Central memory CD4-positive, alpha-beta T cell (primary cell): ENCODE measurements around the gene MOXD1.
"Not testable (repeated sequence)": the region's sequence is repeated elsewhere in the genome, so short reads cannot be mapped to it uniquely, and the experiment has no call there.

Experiments used
- DNase-seq: peaks from one replicate; pipeline ENCODE4 v3.0.0; 2022

Gene MOXD1

DNA sequence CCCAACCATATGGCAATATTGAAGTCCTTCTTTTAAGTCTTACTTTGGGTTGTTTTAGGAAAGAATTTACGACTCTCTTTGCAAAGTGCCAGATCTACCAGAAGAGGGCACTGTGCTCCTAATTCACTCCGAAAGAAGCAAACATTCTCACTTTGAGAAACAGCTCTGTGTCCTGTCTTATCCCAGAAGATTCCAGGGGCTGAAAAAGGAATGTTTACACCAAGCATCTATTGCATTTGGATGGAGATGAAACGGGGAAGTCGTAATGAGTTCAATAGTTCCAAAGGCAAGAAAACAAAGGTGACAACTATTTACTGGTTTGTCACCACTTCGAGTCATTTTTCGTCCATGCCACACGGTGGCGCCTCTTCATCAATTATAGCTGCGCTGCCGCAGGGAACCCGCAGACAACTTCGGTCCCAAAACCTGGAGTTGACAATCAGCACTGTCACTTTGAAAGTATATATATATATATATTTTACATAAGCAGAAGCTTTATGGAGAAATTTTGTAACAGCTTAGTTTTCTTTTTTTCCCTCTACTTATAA lies 121.6 kb downstream of the MOXD1 start:
- peak; percentile 67 for DNase-seq

DNA sequence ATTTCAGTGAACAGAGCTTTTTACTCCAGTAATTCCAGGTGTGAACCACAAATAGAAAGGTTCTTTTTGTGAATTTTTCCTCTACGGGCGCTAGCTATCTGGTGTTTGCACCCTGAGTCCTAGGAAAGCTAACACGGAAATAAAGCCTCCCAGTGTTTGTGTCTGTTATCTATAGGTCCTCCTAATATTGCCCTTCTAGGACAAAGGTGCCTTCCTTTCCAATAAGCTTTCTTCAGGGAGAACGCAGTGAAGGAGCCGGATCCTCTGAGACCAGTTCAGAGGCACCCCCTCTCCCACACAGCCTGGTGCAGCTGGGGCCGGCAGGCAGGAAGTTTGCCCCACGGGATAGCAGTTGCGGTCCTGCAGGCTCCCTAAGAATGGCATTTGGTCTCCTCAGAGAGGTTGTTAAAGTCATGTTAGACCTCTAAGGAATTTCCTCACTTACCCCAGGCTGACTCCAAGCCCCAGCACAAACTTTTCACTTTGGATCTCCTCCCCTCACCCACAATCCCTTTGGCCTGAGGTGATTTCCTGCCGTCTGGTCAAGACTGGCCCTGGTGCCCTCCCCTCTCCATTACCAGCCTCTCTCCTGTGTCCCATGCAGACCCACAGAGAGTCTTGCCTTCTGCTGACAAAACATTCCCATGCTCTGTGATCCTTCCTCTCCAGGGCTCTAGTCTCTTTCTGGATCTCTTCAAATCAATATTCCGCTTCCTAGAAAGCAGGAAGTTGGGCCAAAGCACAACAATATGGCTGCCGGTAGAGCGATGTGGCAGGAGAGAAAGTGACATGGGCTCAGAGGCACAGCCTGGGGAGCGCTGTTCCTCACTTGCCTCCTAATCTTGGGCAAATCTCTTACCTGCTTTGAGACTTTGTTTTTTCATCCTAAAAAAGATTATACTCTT lies 126.0 kb downstream of the MOXD1 start:
- no peak for DNase-seq

DNA sequence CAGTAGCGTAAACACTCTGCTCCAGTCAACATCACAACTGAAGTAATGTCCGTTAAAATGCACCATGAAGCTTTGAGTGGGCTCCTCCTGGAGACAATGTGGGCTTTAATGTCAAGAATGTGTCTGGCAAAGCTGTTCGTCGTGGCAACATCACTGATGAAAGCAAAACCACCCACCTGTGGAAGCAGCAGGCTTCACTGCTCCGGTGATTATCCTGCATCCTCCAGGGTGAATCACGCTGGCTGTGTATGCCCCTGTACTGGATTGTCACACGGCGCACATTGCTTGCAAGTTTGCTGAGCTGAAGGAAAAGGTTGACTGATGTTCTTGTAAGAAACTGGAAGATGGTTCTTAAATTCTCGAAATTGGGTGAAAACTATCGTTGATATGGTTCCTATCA lies 128.5 kb downstream of the MOXD1 start:
- no peak for DNase-seq

DNA sequence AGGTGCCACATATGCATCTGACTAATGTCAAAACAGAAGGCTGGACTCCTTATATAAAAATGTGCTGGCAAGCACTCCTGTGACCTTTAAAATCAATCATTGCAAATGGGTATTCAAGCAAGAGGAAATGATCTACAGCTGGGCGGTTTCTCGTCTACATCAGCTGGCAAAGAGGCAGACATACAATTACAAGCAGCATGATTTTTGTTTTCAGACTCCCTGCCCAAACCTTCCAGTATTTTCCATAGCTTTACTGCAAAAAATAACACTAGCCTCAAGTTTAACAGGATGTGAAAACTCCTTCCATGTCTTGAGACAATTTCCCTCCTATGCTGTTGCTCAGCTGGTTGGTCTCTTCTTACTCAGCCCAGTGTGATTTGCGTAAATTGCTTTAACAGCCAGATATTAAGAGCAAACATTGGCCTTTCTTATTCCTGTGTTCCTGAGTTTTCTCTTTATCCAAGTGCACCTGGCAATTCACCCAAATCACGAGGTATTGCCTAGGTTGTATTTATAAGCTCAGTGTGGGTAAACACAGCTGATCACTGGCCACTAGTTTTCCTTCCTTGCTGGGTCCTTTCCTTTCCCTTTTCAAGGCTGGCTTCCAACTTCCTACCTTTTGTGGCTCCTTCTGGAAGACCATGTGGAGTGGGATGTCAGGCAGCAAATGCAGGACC lies 130.4 kb downstream of the MOXD1 start:
- DNase-seq, result no peak

DNA sequence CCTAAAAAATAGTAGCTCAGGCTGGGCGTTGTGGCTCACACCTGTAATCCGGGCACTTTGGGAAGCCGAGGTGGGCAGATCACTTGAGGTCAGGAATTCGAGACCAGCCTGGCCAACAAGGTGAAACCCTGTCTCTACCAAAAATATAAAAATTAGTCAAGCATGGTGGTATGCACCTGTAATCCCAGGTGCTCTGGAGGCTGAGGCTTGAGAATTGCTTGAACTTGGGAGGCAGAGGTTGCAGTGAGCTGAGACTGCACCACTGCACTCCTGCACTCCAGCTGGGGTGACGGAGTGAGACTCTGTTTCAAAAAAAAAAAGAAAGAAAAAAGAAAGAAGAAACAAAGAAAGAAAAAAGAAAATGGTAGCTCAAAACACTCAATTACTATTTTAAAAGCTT lies 132.6 kb downstream of the MOXD1 start:
- DNase-seq, result not testable (repeated sequence)

DNA sequence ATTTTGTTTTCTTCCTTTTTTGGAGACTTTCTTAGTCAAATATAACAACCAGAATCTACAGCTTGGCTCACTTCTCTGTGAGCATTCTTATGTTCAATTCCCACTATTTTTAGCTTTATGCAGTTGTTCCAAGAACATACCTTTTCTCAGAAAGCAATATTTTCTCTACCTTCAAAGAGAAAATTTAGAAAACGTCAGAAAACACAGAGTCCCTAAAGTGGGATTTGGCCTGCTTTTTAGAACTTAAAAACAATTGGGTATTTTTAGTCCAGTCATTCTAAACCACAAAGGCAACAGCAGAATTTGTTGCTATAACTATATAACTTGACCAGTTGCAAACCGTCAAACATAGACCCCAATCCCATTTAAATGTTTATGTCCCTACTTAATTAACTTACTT lies 133.1 kb downstream of the MOXD1 start:
- DNase-seq, result no peak

DNA sequence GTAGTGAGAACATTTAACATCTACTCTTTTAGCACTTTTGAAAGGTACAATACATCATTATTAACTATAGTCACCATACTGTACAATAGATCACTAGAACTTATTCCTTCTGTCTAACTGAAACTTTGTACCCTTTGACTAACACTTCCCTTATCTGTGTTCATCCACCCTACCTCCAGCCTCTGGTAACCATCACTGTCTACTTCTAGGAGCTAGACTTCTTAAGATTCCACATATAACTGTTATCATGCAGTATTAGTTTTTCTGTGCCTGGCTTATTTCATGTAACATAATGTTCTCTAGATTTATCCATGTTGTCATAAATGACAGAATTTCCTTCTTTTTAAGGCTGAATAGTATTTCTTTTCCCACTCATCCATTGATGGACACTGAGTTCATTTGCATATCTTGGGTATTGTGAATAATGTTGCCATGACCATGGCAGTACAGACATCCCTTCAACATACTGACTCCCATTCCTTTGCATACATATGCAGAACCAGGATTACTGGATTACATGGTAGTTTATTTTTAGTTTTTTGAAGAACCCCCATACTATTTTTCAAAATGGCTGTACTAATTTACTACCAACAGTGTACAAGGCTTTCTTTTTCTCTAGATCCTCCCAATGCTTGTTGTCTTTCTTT lies 135.7 kb downstream of the MOXD1 start:
- no peak for DNase-seq

DNA sequence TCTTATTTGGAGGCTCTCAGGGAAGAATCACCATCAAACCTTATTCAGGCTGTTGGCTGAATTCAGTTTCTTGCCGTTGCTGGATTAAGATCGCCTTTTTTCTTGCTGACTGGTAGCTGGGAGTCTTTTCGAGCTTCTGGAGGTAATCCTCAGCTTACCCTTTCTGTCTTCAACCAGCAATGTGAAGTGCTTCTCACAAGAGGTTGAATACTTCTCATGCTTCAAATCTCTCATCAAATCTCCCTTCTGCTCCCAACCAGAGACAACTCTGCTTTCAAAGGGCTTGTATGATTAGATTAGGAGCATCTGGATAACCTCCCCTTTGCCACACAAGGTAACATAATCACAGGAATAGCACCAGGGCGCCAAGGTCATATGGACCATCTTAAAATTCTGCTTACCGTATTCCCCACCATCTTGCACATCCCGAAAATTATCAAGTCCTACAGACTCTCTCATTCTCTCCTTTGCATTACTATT lies 137.2 kb downstream of the MOXD1 start:
- no peak for DNase-seq

DNA sequence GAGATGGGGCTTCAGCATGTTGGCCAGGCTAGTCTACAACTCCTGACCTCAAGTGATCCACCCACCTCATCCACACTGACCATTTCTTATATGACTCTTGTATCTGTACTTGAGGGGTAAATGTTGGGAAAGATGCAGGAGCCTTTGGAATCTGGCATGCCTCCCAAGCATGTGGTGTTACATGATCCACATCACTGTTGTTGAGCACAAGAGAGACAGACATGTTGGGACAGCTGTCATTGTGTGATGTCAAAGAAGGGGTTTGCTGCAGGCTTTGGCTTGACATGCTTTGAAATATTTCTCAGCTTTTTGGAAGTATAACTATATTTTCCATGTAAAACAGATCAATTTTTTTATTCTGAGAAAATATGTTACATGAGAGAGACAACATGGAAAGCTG lies 139.9 kb downstream of the MOXD1 start:
- DNase-seq, result no peak

DNA sequence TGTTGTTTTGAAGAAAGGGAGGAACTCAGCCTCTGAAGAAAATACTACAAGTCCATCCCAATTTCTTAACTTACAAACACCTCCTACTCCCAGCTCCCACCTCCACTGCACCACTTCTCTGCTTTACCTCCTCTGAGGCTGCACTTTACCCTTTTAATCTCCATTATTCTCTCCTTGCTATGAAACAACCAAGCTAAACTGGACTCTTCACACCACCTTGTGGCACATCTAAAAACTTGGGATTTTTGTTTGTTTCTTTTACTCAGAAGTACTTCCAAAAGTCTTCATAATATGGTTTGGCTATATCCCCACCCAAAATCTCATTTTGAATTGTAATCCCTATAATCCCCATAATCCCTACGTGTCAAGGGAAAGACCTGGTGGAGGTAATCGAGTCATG lies 142.2 kb downstream of the MOXD1 start:
- DNase-seq, result no peak

DNA sequence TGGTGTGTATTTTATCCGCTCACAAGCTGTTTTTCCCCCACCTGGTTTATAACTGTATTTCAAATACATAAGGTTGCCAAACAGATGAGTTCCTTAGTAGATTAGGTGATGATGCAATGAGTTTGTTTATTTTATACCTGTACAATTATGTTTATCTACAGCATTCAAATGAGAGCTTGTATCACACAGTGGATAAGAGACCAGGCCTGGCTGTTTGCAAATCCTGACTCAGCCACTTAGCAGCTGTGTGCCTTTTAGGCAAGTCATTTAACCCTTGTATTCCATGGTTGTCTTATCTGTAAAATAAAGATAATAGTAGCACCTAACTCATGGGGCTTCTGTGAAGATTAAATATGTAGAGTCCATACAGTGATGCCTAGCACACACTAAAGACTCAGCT lies 143.7 kb downstream of the MOXD1 start:
- DNase-seq, result no peak

DNA sequence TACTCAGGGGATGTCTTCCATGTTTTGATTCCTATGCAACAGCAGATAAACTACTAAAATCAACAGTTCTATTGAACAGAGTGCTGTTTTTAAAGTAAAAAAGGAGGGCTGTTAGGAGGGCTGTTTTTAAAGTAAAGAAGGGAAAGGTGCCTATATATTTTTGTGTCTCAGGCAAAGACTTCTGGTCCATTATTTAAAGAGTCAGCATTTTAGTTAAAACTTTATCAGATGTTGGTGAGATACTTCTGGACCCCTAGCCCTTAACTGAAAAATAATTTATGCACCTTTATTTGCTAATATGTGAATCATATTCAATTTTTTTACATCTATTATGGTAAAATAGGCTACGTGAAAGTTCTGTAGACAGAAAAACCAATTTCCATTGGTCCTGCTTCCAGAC lies 144.8 kb downstream of the MOXD1 start:
- no peak for DNase-seq

DNA sequence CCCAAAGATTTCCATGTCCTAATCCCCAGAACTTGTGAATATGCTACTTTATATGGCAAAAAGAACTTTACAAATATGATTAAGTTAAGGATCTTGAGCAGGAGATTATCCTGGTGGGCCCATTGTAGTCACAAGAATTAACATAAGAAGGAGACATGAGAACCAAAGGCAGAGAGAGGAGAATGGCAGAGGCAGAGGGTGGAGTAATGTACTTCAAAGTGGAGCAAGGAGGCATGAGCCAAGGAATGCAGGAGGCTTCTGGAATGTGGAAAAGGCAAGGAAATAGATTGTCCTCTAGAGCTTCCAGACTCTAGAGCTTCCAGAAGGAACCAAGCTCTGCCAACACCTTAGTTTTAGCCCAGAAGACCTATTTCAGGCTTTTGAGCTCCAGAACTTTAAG lies 147.4 kb downstream of the MOXD1 start:
- no peak for DNase-seq

DNA sequence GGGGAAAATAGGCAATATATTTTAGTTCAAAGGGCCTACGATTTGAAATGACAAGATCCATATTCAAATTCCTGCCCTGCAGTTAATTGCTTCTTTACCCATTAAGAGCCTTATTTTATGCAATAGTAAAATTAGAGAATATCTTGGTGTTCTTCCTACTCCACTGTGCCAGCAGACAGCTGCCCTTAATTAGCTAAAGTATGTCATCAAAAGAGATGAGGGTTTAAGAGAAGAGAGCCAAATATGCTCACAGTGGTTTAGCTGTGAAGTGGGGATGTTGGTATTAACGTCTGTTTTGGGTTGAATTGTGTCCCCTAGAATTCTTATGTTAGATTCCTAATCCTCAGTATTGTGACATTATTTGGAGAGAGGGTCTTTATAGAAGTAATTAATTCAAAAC lies 148.1 kb downstream of the MOXD1 start:
- DNase-seq, result no peak

DNA sequence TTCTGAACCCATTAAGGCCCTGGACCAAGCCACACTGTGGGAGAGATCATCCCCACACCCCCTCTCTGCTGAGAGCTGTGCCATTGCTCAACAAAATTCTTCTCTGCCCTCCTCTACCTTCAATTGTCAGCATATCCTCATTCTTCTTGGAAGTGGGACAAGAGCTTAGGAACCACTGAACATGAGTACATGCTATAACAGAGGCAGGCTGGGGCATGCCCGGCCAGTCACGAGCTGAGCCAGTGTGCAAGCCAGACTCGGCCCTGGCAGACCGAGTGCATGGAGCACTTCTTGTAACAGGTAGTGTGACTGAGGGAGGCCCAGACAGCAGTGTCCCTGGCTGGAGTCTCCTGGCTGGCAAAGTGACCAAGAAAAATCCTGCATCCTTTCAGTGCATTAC lies 149.2 kb downstream of the MOXD1 start:
- no peak for DNase-seq

DNA sequence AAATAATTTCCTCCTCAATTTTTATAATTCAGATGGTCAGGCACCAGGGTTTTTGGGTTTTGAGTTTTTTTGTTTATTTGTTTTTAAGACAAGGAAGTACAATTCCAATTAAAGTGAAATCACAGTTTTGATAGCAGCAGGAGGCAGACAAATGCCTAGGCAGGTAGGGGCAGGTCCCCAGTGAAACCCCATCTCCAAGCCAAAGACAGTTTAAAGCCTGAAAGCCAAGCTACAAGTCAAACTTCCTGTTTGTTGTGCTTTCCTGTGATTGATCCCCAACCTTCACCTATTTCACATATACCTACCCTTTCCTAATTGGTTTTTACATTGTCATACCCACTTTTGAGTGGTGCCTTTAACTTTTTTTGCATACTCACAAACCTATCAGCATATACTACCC lies 149.6 kb downstream of the MOXD1 start:
- DNase-seq, result no peak

DNA sequence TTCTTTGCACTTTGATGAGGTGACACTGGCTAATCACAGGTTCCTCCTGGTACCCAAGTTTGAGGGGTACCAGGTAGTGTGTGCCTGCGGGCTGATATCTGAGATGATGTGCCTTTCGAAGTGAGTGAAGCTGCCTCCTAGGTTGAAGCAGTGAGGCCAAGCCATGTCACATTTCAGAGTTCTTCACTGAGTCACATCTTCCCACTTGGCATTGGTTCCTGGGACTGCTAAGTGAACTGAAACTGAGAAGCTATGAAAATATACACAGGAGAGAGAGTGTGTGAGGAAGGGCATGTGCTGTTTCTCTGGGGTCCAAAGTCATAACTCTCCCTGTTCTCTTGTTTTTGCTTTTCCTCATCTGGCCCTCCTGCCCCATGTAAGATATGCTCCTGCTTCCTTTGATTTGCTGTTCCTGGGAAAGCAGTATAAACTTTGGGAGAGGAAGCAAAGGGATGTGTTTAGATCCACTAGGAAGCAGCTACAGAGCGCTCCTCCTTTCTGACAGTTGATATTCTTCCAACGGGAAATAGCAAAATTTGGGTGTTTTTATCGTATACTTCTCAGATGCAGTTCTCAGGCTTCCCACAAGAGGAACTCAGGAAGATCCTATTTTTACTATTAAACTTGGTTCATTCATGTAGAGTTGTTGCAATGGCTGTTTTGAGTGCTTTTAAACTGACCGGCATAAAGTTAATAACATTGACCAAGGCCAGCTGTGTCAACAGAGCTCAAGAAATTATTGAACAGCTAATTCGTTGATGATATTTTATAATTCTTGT lies 153.7 kb downstream of the MOXD1 start:
- no peak for DNase-seq

DNA sequence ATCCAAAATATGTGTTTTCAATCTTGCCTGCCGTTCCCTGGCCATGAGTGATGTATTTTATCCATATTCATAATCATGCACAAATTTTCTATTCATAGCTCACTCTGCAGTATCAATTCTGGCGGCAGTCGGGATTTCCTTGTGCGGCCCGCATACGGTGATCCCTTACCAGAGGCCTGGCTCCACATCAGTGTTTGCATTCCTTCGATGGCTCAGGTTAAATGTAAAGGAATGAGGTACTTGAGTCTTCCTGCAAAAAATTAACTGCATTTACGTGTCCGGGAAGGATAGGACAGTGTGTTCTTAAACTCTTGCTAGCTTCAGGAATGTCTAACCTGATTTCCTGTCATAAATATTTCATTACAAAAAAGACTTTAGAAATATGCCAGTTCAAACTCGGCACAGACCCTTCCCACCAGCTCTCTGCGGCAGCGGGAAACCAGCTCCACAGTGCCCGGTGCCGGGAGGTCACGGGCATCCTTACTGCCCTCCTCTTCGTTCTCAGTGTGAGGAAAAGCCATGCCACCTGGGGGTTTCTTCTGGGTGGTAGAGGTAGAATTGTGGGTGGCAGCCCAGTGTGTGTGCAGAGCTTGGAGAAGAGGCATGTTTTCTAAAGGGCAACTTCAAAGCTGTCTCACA lies 154.5 kb downstream of the MOXD1 start:
- no peak for DNase-seq

DNA sequence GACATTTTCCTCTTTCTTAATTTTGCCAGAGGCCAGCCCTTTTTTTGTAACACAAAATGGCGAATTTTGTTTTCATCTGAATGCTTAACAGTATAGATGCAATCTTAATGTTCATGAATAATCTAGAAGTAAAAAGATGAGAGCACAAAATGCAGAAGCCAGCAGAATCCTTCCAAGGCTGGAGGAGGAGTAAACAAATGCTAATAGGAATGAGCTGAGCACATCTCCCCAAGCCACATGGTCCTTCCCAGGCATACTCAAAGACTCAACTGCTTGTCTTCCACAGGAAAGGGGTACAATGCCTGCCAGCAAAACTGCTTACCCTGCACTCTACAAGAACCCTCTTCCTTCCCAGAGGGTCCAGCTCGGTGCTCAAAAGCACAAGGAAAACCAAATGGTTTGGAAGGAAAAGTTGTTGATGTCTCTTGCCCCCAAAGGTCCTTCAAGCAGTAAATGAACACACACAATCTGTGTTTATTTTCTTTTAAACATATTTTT lies 155.1 kb downstream of the MOXD1 start:
- no peak for DNase-seq
